Right renal pelvis (tissue), 4 donors: ENCODE results near the gene NBL1. TPM values are rescaled to one million over a fixed set of nuclear protein-coding genes. Genes with fewer than 3 reads are reported as not detected.

Experiments used
- DNase-seq, 4 donors: peaks; one replicate each; pipeline ENCODE4 v3.0.0-alpha.2; 2013; ENCODE audit warnings: low read depth in 4 of 4, low spot score in 3 of 4, missing footprints in 1 of 4
- polyA plus RNA-seq, 4 donors: library from polyadenylated mRNA; unstranded; fragments of 120-200 nt; gene quantifications; one replicate each; pipeline ENCODE4 v1.2.1, GENCODE V29; 2013; ENCODE audit not compliant: insufficient read length in 4 of 4

Gene NBL1
- polyA plus RNA-seq, 4 donors, result 21.6 to 33.7 (median 26.3) TPM

GRCh38 chr1:19664453-19665185, 20.5 kb downstream of the NBL1 start, which contains the start of gene HTR6:
Gene HTR6 (plus strand): TSS chr1:19664875. CDS start chr1:19665754, 879 bp downstream.
- DNase-seq, result no peak

- DNase-seq, result no peak
These were observed 21.0 kb downstream of the NBL1 start for GRCh38 chr1:19665186-19665495.

- no peak for DNase-seq
These were observed 21.7 kb downstream of the NBL1 start for GRCh38 chr1:19665496-19666465.

- DNase-seq, result no peak
These were observed 24.8 kb downstream of the NBL1 start for GRCh38 chr1:19668888-19669287.

GRCh38 chr1:19670787-19671186, 26.7 kb downstream of the NBL1 start:
- DNase-seq, result no peak

GRCh38 chr1:19672237-19672636, 28.1 kb downstream of the NBL1 start:
- DNase-seq, result no peak

- DNase-seq, result no peak
These were observed 31.7 kb downstream of the NBL1 start for GRCh38 chr1:19675797-19676196.

GRCh38 chr1:19676438-19676922, 32.4 kb downstream of the NBL1 start:
- DNase-seq, result peak; percentile 44 to 73 (median 60)

- DNase-seq, result no peak
These were observed 34.4 kb downstream of the NBL1 start for GRCh38 chr1:19678493-19678892.

- DNase-seq, result no peak
These were observed 34.9 kb downstream of the NBL1 start for GRCh38 chr1:19678931-19679453.

GRCh38 chr1:19679691-19680090, 35.6 kb downstream of the NBL1 start:
- no peak for DNase-seq

GRCh38 chr1:19680644-19681043, 36.5 kb downstream of the NBL1 start:
- no peak for DNase-seq

- no peak for DNase-seq
These were observed 38.1 kb downstream of the NBL1 start for GRCh38 chr1:19682257-19682656.

GRCh38 chr1:19682901-19683300, 38.8 kb downstream of the NBL1 start:
- DNase-seq, result no peak

- DNase-seq, result no peak
These were observed 39.2 kb downstream of the NBL1 start for GRCh38 chr1:19683351-19683750.

GRCh38 chr1:19684677-19685076, 40.6 kb downstream of the NBL1 start:
- no peak for DNase-seq

GRCh38 chr1:19685994-19686393, 41.9 kb downstream of the NBL1 start:
- no peak for DNase-seq

- no peak for DNase-seq
These were observed 43.3 kb downstream of the NBL1 start for GRCh38 chr1:19687414-19687813.

- no peak for DNase-seq
These were observed 44.1 kb downstream of the NBL1 start for GRCh38 chr1:19688041-19688842.

GRCh38 chr1:19689085-19689757, 45.1 kb downstream of the NBL1 start:
- DNase-seq, result no peak
